SK-N-SH (cell line): Measurements from ENCODE around the gene PDE4B. TPM values are rescaled to one million over a fixed set of nuclear protein-coding genes. Genes with fewer than 3 reads are reported as not detected.

Experiments
- CTCF ChIA-PET: fragments of 300-600, 350-600 bp; formaldehyde crosslinking; extraction: SDS; loops from one replicate; lab custom pipeline; 2021; lab: Yijun Ruan, JAX
- POLR2A ChIA-PET: fragments of 350-600 bp; sonication (Branson Sonifier 250); formaldehyde crosslinking; extraction: SDS; loops from one replicate; lab custom pipeline; 2020; ENCODE audit warnings: antibody characterized with exemption, inconsistent platforms; lab: Yijun Ruan, JAX
- DNase-seq: peaks from one replicate; pipeline ENCODE4 v3.0.0; 2012
- H2AFZ ChIP-seq: fragments of 200-600 bp; sonication (generic); 2 replicates; pipeline ENCODE4 v1.8.1; 2016; ENCODE audit warnings: antibody characterized with exemption, mild to moderate bottlenecking, low read depth
- H3F3A ChIP-seq: fragments of 200-600 bp; sonication (generic); replicated peaks from 2 replicates; pipeline ENCODE3; 2016; ENCODE audit warnings: antibody characterized with exemption, mild to moderate bottlenecking; ENCODE audit not compliant: insufficient read depth
- H3K27ac ChIP-seq, 2 experiments: fragments of 200-500 bp in 1 of 2; fragments of 200-600 bp in 1 of 2; sonication (Bioruptor generic) in 1 of 2; sonication (generic), shearing (Covaris generic) in 1 of 2; 2 replicates each; pipeline versions ENCODE4 v1.5.1 to v1.6.1; 2014 to 2016; ENCODE audit warnings: low read depth in 2 of 2, inconsistent platforms in 1 of 2, low read length in 1 of 2, mild to moderate bottlenecking in 1 of 2, mixed read lengths in 1 of 2
- H3K27me3 ChIP-seq: fragments of 200-600 bp; sonication (generic), shearing (Covaris generic); 2 replicates; pipeline ENCODE4 v1.6.1; 2016; ENCODE audit warnings: mixed run types; ENCODE audit not compliant: insufficient read depth
- H3K36me3 ChIP-seq, 2 experiments: fragments of 200-500 bp in 1 of 2; fragments of 200-600 bp in 1 of 2; sonication (Bioruptor generic) in 1 of 2; sonication (generic) in 1 of 2; replicated peaks in 1 of 2; 2 replicates each; pipeline versions ENCODE3 to v1.5.1; 2014 to 2016; ENCODE audit warnings: low read length in 1 of 2, mild to moderate bottlenecking in 1 of 2; ENCODE audit not compliant: insufficient read depth in 2 of 2, control insufficient read depth in 1 of 2
- H3K4me1 ChIP-seq, 2 experiments: fragments of 200-500 bp in 1 of 2; fragments of 200-600 bp in 1 of 2; sonication (Bioruptor generic) in 1 of 2; sonication (generic), shearing (Covaris generic) in 1 of 2; 2 replicates each; pipeline versions ENCODE4 v1.5.1 to v1.6.1; 2014 to 2016; ENCODE audit warnings: low read depth in 1 of 2, low read length in 1 of 2, mixed run types in 1 of 2; ENCODE audit not compliant: insufficient read depth in 2 of 2, control insufficient read depth in 1 of 2
- H3K4me2 ChIP-seq: fragments of 200-600 bp; sonication (generic), shearing (Covaris generic); 2 replicates; pipeline ENCODE4 v1.6.1; 2017; ENCODE audit warnings: mixed run types
- H3K4me3 ChIP-seq, 2 experiments: fragments of 200-500 bp in 1 of 2; fragments of 200-600 bp in 1 of 2; sonication (Bioruptor generic) in 1 of 2; sonication (generic), shearing (Covaris generic) in 1 of 2; 2 replicates each; pipeline versions ENCODE4 v1.5.1 to v1.8.1; 2014 to 2016; ENCODE audit warnings: low read depth in 2 of 2, inconsistent platforms in 1 of 2, low read length in 1 of 2, mild to moderate bottlenecking in 1 of 2, mixed read lengths in 1 of 2, moderate library complexity in 1 of 2
- H3K79me2 ChIP-seq: fragments of 200-600 bp; sonication (generic); 2 replicates; pipeline ENCODE4 v1.8.1; 2017; ENCODE audit warnings: mild to moderate bottlenecking; ENCODE audit not compliant: insufficient read depth
- H3K9ac ChIP-seq: fragments of 200-600 bp; sonication (generic); 2 replicates; pipeline ENCODE4 v1.6.1; 2017; ENCODE audit warnings: mixed run types
- H3K9me2 ChIP-seq: fragments of 200-600 bp; sonication (generic); 2 replicates; pipeline ENCODE4 v1.6.1; 2017; ENCODE audit warnings: mixed run types
- H3K9me3 ChIP-seq: fragments of 200-600 bp; sonication (generic); 2 replicates; pipeline ENCODE4 v1.6.1; 2017; ENCODE audit warnings: mixed run types, mild to moderate bottlenecking, moderate library complexity
- H4K20me1 ChIP-seq: fragments of 200-600 bp; sonication (generic); 2 replicates; pipeline ENCODE4 v1.6.1; 2017; ENCODE audit warnings: mild to moderate bottlenecking, mixed run types; ENCODE audit not compliant: insufficient read depth
- JUND ChIP-seq: IDR thresholded peaks from 2 replicates; pipeline ENCODE4 v1.4.0; 2012
- MEF2A ChIP-seq: IDR thresholded peaks from 2 replicates; pipeline ENCODE4 v1.4.0; 2012; ENCODE audit warnings: low read depth, borderline replicate concordance
- NRF1 ChIP-seq: IDR thresholded peaks from 2 replicates; pipeline ENCODE4 v1.6.1; 2012; ENCODE audit warnings: low read depth, mild to moderate bottlenecking, low read length
- REST ChIP-seq: IDR thresholded peaks from 2 replicates; pipeline ENCODE4 v1.6.1; 2012; ENCODE audit warnings: mild to moderate bottlenecking, low read depth, low read length, moderate library complexity
- RFX5 ChIP-seq: IDR thresholded peaks from 2 replicates; pipeline ENCODE4 v1.6.1; 2012; ENCODE audit warnings: mild to moderate bottlenecking, improper control_type of control experiment, low read length
- RXRA ChIP-seq: IDR thresholded peaks from 2 replicates; pipeline ENCODE4 v1.4.0; 2012; ENCODE audit warnings: low read depth, mild to moderate bottlenecking, borderline replicate concordance
- SMC3 ChIP-seq: IDR thresholded peaks from 2 replicates; pipeline ENCODE4 v1.6.1; 2012; ENCODE audit warnings: low read depth, low read length, improper control_type of control experiment
- TEAD4 ChIP-seq: IDR thresholded peaks from 2 replicates; pipeline ENCODE4 v1.4.0; 2012; ENCODE audit warnings: mild to moderate bottlenecking, borderline replicate concordance; ENCODE audit not compliant: insufficient read depth
- USF2 ChIP-seq: fragments of 150-350 bp; IDR thresholded peaks from 2 replicates; pipeline ENCODE4 v1.6.1; 2017; ENCODE audit warnings: antibody characterized with exemption, low read length, low read depth, borderline replicate concordance
- WGBS: methylation state at CpG from one replicate; pipeline ENCODE4 v1.1.6; 2017; ENCODE audit warnings: low lambda C conversion rate; 5-methylcytosine and 5-hydroxymethylcytosine counted together
- polyA plus RNA-seq, 3 experiments: library from polyadenylated mRNA; depleted of rRNA; stranded (reverse); fragments of >200 nt; gene quantifications; 2 replicates each; pipeline ENCODE4 v1.2.3, GENCODE V29; 2012
- TF ChIP-seq, protein P1 (sequence below): IDR thresholded peaks from 2 replicates; pipeline ENCODE4 v1.4.0; 2012; ENCODE audit warnings: low read depth
- TF ChIP-seq, protein P2 (sequence below): IDR thresholded peaks from 2 replicates; pipeline ENCODE4 v1.4.0; 2012; ENCODE audit warnings: low read depth, borderline replicate concordance
- TF ChIP-seq, protein P3 (sequence below): IDR thresholded peaks from 2 replicates; pipeline ENCODE4; 2012

The PDE4B gene
- polyA plus RNA-seq, 1 of the 3 experiments (the other 2 are of a cell fraction): 1.9 TPM

GRCh38 chr1:65985393-65986066, 192.8 kb downstream of the PDE4B start:
- no peaks in the 10 kb centered on the region for H4K20me1 ChIP-seq
- H3K27me3 ChIP-seq: no peaks in the 10 kb centered on the region
- no peaks in the 10 kb centered on the region for H3K79me2 ChIP-seq
- no peak for TF ChIP-seq REST
- TF ChIP-seq RXRA: no peak
- TF ChIP-seq JUND: no peak
- TF ChIP-seq NRF1: no peak
- TF ChIP-seq SMC3: no peak
- TF ChIP-seq, protein P1, sequence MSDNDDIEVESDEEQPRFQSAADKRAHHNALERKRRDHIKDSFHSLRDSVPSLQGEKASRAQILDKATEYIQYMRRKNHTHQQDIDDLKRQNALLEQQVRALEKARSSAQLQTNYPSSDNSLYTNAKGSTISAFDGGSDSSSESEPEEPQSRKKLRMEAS: no peak
- TF ChIP-seq USF2: no peak
- TF ChIP-seq, protein P2, sequence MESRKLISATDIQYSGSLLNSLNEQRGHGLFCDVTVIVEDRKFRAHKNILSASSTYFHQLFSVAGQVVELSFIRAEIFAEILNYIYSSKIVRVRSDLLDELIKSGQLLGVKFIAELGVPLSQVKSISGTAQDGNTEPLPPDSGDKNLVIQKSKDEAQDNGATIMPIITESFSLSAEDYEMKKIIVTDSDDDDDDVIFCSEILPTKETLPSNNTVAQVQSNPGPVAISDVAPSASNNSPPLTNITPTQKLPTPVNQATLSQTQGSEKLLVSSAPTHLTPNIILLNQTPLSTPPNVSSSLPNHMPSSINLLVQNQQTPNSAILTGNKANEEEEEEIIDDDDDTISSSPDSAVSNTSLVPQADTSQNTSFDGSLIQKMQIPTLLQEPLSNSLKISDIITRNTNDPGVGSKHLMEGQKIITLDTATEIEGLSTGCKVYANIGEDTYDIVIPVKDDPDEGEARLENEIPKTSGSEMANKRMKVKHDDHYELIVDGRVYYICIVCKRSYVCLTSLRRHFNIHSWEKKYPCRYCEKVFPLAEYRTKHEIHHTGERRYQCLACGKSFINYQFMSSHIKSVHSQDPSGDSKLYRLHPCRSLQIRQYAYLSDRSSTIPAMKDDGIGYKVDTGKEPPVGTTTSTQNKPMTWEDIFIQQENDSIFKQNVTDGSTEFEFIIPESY: no peak
- H3K4me2 ChIP-seq: no peak overlapping the region
- whole genome bisulfite sequencing: 65% methylated on average over 1 of the region's 1 CpG
- H3K27ac ChIP-seq: no peak overlapping the region
- no peak overlapping the region for H2AFZ ChIP-seq
- H3K9me2 ChIP-seq: no peaks in the 10 kb centered on the region
- H3K4me3 ChIP-seq: no peak overlapping the region
- no peak overlapping the region for H3K9ac ChIP-seq
- CTCF ChIA-PET: interaction anchor here (1.0 to 5.5 kb wide), 8 partner anchors 23 to 518 kb away, joined by 3 to 44 read pairs (median 4); no protein-coding TSS in a partner anchor
- no peaks in the 10 kb centered on the region for H3K4me1 ChIP-seq
- H3K36me3 ChIP-seq: no peaks in the 10 kb centered on the region
- H3K9me3 ChIP-seq: no peaks in the 10 kb centered on the region
- no peak for DNase-seq
- POLR2A ChIA-PET: no interaction called here
- no peaks in the 10 kb centered on the region for H3F3A ChIP-seq

- no peaks in the 10 kb centered on the region for H3K9me3 ChIP-seq
- H3K27me3 ChIP-seq: no peaks in the 10 kb centered on the region
- H3K27ac ChIP-seq: no peak overlapping the region
- no peaks in the 10 kb centered on the region for H4K20me1 ChIP-seq
- no peak overlapping the region for H3K4me3 ChIP-seq
- CTCF ChIA-PET: interaction anchor here (1.3 to 5.5 kb wide), 6 partner anchors 23 to 518 kb away, joined by 3 to 44 read pairs (median 4); no protein-coding TSS in a partner anchor
- H3F3A ChIP-seq: no peaks in the 10 kb centered on the region
- H3K9me2 ChIP-seq: no peaks in the 10 kb centered on the region
- no peaks in the 10 kb centered on the region for H3K4me1 ChIP-seq
- no peaks in the 10 kb centered on the region for H3K36me3 ChIP-seq
- no peak overlapping the region; the same call in 1 of the 2 replicates for H2AFZ ChIP-seq
- POLR2A ChIA-PET: no interaction called here
- H3K4me2 ChIP-seq: no peak overlapping the region
- DNase-seq: no peak
- TF ChIP-seq, protein P2: no peak
- TF ChIP-seq, protein P3, sequence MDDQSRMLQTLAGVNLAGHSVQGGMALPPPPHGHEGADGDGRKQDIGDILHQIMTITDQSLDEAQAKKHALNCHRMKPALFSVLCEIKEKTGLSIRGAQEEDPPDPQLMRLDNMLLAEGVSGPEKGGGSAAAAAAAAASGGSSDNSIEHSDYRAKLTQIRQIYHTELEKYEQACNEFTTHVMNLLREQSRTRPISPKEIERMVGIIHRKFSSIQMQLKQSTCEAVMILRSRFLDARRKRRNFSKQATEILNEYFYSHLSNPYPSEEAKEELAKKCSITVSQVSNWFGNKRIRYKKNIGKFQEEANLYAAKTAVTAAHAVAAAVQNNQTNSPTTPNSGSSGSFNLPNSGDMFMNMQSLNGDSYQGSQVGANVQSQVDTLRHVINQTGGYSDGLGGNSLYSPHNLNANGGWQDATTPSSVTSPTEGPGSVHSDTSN: no peak
- no peak for TF ChIP-seq SMC3
- no peak for TF ChIP-seq RFX5
- TF ChIP-seq MEF2A: no peak
- TF ChIP-seq TEAD4: no peak
- WGBS: 86% methylated on average over 1 of the region's 1 CpG
- H3K79me2 ChIP-seq: no peaks in the 10 kb centered on the region
- no peak overlapping the region for H3K9ac ChIP-seq
Observed at GRCh38 chr1:65986146-65986545, 193.5 kb downstream of the PDE4B start.
